A549 (cell line): ENCODE data around the gene NMBR.

Source experiments
- FOSL2 ChIP-seq, 2 experiments: fragments of 450-650 bp in 1 of 2; fragments of >200 bp in 1 of 2; sonication (Bioruptor Twin) in 1 of 2; formaldehyde crosslinking; IDR thresholded peaks; 2 replicates each; pipeline versions ENCODE4 v1.5.0 to v1.6.1; 2016 to 2020; ENCODE audit warnings: mild to moderate bottlenecking in 1 of 2, moderate library complexity in 1 of 2
- HDAC2 ChIP-seq: fragments of 200-600 bp; sonication (generic); IDR thresholded peaks from 2 replicates; pipeline ENCODE4 v1.6.1; 2016
- POLR2A ChIP-seq: IDR thresholded peaks from 2 replicates; pipeline ENCODE4 v1.6.1; 2012; ENCODE audit warnings: mild to moderate bottlenecking, low read length
- RFX5 ChIP-seq: fragments of 450-650 bp; IDR thresholded peaks from 2 replicates; pipeline ENCODE4 v1.7.1; 2014; ENCODE audit warnings: antibody characterized with exemption, mild to moderate bottlenecking, moderate library complexity
- TF ChIP-seq, protein P1 (sequence below): fragments of >200 bp; sonication (Bioruptor Twin); formaldehyde crosslinking; IDR thresholded peaks from 3 replicates; pipeline ENCODE4 v1.5.1; 2016

DNA sequence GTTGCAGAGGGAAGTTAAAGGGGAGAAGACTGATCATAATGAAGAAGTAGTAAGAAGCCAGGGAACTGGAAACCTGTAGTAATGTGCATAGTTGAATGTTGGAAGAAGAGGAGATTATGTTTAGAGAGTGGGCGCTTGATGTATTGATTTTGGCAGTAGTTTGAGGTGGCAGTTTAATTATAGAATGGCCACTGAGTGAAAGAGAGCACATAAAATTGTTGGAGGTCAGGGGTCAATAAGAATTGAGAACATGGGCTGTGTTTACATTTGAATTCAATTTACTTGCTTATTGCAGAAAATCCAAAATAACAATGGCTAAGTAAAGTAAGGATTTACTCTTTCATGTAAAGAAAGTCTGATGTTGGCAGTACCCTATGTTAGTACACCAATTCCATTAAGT is 15.9 kb upstream of the NMBR start:
- TF ChIP-seq, protein P1, sequence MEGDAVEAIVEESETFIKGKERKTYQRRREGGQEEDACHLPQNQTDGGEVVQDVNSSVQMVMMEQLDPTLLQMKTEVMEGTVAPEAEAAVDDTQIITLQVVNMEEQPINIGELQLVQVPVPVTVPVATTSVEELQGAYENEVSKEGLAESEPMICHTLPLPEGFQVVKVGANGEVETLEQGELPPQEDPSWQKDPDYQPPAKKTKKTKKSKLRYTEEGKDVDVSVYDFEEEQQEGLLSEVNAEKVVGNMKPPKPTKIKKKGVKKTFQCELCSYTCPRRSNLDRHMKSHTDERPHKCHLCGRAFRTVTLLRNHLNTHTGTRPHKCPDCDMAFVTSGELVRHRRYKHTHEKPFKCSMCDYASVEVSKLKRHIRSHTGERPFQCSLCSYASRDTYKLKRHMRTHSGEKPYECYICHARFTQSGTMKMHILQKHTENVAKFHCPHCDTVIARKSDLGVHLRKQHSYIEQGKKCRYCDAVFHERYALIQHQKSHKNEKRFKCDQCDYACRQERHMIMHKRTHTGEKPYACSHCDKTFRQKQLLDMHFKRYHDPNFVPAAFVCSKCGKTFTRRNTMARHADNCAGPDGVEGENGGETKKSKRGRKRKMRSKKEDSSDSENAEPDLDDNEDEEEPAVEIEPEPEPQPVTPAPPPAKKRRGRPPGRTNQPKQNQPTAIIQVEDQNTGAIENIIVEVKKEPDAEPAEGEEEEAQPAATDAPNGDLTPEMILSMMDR: no peak
- no peak for TF ChIP-seq RFX5
- TF ChIP-seq POLR2A: no peak
- TF ChIP-seq HDAC2: no peak
- no peak for TF ChIP-seq FOSL2 (IDR thresholded peaks at IDR 0.05)
- TF ChIP-seq FOSL2 (CRISPR knock-in tag; IDR thresholded peaks at IDR 0.05): no peak
